Calu3 (cell line): Measurements from ENCODE around the gene ZC3H12A. TPM values are rescaled to one million over a fixed set of nuclear protein-coding genes. Genes with fewer than 3 reads are reported as not detected.

Experiments used
- BruUV-seq: library from RNA; stranded (reverse); fragments of 400-500 nt; replicated peaks from 2 replicates; lab custom pipeline; 2021; lab: Mats Ljungman, UMichigan
- CTCF ChIA-PET: fragments of 300-600 bp; sonication (Branson Sonifier 250); formaldehyde crosslinking; loops from one replicate; lab custom pipeline; 2022; ENCODE audit warnings: antibody characterized with exemption; lab: Charles Lee
- DNase-seq: peaks from one replicate; pipeline ENCODE4 v3.0.0; 2022
- H3K27ac Mint-ChIP-seq: one replicate; pipeline ENCODE4 v1.8.0; 2022; ENCODE audit warnings: mixed read lengths; ENCODE audit not compliant: unreplicated experiment
- H3K27me3 Mint-ChIP-seq: one replicate; pipeline ENCODE4 v1.8.0; 2022; ENCODE audit warnings: mixed read lengths; ENCODE audit not compliant: unreplicated experiment
- H3K36me3 Mint-ChIP-seq: one replicate; pipeline ENCODE4 v1.8.0; 2022; ENCODE audit warnings: mild to moderate bottlenecking, moderate library complexity, mixed read lengths; ENCODE audit not compliant: insufficient read depth, unreplicated experiment
- H3K4me1 Mint-ChIP-seq: one replicate; pipeline ENCODE4 v1.8.0; 2022; ENCODE audit warnings: mild to moderate bottlenecking, low read depth, mixed read lengths; ENCODE audit not compliant: unreplicated experiment
- H3K4me3 Mint-ChIP-seq: one replicate; pipeline ENCODE4 v1.8.0; 2022; ENCODE audit warnings: mild to moderate bottlenecking, low read depth, moderate library complexity, mixed read lengths; ENCODE audit not compliant: unreplicated experiment
- H3K9me3 Mint-ChIP-seq: one replicate; pipeline ENCODE4 v1.8.0; 2022; ENCODE audit warnings: low read depth, mixed read lengths; ENCODE audit not compliant: unreplicated experiment
- intact Hi-C: fragments of 100-400 bp; cut with micrococcal nuclease; formaldehyde crosslinking; loops from one replicate; pipeline ENCODE4 v1.10.0; 2022; ENCODE audit not compliant: unreplicated experiment
- total RNA-seq: library from RNA; stranded (reverse); gene quantifications from 2 replicates; pipeline ENCODE4 v1.2.3, GENCODE V29; 2022
- TF ChIP-seq, protein P1 (sequence below): fragments of 200-600 bp; IDR thresholded peaks from one replicate; pipeline ENCODE4 v1.8.0; 2022; ENCODE audit warnings: antibody characterized with exemption; ENCODE audit not compliant: unreplicated experiment

ZC3H12A gene
- total RNA-seq, 1 experiment from 2014 or later, result 94.1 TPM

DNA sequence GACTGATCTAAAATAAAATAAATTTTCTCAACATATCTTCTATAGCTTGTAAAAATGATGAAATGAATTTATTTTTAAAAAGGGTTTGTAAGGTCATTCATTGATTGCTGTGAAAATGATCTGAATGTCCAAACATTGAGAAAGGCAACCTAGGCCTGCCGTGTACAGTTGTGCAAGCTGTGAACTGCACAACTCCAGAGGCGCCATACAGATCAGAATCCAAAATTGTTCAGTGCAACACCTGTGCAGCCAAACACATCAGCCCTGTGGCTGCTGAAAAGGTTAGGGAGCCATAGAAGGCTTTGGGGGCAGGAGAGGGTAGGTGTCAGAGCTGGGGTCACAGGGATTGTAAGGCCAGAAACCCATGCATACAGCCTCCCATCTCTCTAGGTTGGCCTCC, 9.9 kb upstream of the ZC3H12A start:
- no peaks in the 10 kb centered on the region for H3K9me3 Mint-ChIP-seq
- no TSS peak for BruUV-seq
- H3K27me3 Mint-ChIP-seq, result no peaks in the 10 kb centered on the region
- peaks cover 29% of the 10 kb centered on the region for H3K36me3 Mint-ChIP-seq
- CTCF ChIA-PET, result no interaction called here
- no peak overlapping the region for H3K4me3 Mint-ChIP-seq
- TF ChIP-seq, protein P1, sequence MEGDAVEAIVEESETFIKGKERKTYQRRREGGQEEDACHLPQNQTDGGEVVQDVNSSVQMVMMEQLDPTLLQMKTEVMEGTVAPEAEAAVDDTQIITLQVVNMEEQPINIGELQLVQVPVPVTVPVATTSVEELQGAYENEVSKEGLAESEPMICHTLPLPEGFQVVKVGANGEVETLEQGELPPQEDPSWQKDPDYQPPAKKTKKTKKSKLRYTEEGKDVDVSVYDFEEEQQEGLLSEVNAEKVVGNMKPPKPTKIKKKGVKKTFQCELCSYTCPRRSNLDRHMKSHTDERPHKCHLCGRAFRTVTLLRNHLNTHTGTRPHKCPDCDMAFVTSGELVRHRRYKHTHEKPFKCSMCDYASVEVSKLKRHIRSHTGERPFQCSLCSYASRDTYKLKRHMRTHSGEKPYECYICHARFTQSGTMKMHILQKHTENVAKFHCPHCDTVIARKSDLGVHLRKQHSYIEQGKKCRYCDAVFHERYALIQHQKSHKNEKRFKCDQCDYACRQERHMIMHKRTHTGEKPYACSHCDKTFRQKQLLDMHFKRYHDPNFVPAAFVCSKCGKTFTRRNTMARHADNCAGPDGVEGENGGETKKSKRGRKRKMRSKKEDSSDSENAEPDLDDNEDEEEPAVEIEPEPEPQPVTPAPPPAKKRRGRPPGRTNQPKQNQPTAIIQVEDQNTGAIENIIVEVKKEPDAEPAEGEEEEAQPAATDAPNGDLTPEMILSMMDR, result no peak
- H3K27ac Mint-ChIP-seq, result no peak overlapping the region
- intact Hi-C loops, result no loop called here
- H3K4me1 Mint-ChIP-seq, result peaks cover 3% of the 10 kb centered on the region
- DNase-seq, result no peak

DNA sequence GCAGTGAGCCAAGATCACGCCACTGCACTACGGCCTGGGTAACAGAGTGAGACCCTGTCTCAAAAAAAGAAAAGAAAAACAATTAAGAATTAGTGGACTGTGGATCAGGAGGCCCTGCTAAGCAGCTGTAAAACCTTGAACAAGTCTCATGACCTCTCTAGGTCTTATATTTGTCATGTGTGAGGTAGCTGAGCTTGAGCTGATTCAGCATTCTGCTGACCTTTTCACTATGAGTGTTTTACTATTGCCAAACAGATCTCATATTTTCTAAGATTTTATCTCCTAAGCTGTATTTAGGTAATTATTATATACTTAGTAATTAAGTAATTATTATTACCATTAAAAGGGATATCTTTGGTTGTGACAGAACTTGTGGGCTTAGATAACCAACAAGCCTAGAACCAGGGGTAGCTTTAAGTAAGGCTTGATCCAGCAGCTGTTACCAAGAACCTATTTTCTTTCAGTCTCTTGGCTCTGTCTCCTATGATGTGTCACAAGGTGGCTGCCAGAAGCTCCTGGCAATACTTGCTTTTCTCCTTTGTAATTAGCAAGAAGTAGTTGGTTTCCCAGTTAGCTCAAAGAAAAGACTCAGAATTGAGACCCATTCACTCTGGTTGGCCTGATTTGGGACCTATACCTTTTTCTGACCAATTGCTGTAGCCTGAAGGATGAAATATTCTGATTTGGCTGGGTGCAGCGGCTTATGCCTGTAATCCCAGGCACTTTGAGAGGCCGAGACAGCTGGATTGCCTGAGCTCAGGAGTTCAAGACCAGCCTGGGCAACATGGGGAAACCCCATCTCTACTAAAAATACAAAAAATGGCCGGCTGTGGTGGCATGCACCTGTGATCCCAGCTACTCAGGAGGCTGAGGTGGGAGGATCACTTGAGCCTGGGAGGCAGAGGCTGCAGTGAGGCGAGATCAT, 8.5 kb upstream of the ZC3H12A start:
- intact Hi-C loops, result no loop called here
- TF ChIP-seq, protein P1, result no peak
- Mint-ChIP-seq H3K36me3 (peaks cover 31% of the 10 kb centered on the region), H3K4me1 (peaks cover 9% of the 10 kb centered on the region), H3K4me3 (no peak overlapping the region), H3K27me3 (no peaks in the 10 kb centered on the region), H3K27ac (no peak overlapping the region), H3K9me3 (no peaks in the 10 kb centered on the region)
- BruUV-seq, result no TSS peak
- no peak for DNase-seq
- CTCF ChIA-PET, result interaction anchor here (0.6 kb wide), 1 partner anchor 553 kb away, joined by 3 read pairs; no protein-coding TSS in a partner anchor

DNA sequence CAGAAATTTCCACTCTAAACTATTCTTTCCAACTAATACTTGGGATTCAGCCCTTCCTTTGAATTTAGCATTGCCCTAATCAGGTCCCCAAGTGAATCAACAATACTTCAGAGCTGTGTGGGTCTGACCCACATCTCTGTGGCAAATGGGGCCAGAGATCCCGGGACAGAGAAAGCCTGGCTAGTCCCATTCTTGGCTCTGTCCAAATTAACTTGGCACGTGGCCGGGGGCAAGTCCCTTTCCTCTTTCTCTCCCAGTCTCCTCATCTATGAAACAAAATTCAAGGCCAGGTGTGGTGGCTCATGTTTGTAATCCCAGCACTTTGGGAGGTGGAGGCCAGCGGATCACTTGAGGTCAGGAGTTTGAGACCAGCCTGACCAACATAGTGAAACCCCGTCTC, 6.3 kb upstream of the ZC3H12A start:
- DNase-seq, result no peak
- TF ChIP-seq, protein P1, result no peak
- BruUV-seq, result no TSS peak
- Mint-ChIP-seq H3K9me3 (no peaks in the 10 kb centered on the region), H3K4me1 (peaks cover 24% of the 10 kb centered on the region), H3K36me3 (peaks cover 50% of the 10 kb centered on the region), H3K4me3 (no peak overlapping the region), H3K27ac (no peak overlapping the region), H3K27me3 (no peaks in the 10 kb centered on the region)
- intact Hi-C loops, result no loop called here
- CTCF ChIA-PET, result no interaction called here

DNA sequence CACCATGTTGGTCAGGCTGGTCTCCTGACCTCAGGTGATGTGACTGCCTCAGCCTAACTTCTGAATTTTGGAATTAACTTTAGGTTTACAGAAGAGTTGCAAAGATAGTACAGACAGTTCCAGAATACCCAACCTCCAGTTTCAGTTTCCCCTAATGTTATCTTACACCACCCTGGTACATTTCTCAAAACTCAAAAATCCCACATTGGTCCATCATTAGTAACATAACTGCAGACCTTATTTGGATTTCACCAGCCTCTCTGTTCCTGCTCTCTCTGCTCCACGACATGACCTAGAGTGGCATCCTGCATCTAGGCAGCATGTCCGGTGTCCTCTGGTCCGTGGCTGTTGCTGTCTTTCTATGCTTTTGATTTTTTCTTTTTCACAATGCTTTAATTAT, 5.0 kb upstream of the ZC3H12A start:
- H3K4me1 Mint-ChIP-seq, result peaks cover 32% of the 10 kb centered on the region
- H3K27me3 Mint-ChIP-seq, result no peaks in the 10 kb centered on the region
- H3K36me3 Mint-ChIP-seq, result peaks cover 59% of the 10 kb centered on the region
- no TSS peak for BruUV-seq
- no peak overlapping the region for H3K4me3 Mint-ChIP-seq
- intact Hi-C loops, result no loop called here
- no peak overlapping the region for H3K27ac Mint-ChIP-seq
- no peaks in the 10 kb centered on the region for H3K9me3 Mint-ChIP-seq
- no peak for DNase-seq
- CTCF ChIA-PET, result no interaction called here
- TF ChIP-seq, protein P1, result no peak
